Esophagus mucosa (tissue), 1 donor: Measurements from ENCODE around the gene PTPRD. TPM values are rescaled to one million over a fixed set of nuclear protein-coding genes. Genes with fewer than 3 reads are reported as not detected.

Source experiments
- ATAC-seq: fragments of 200-7000 bp; cut with Tn5 transposase; one replicate; pipeline ENCODE4 v1.9.1; 2020
- total RNA-seq: library from RNA; stranded (reverse); gene quantifications from one replicate; pipeline ENCODE4 v1.2.4, GENCODE V29; 2023
- donor health status: DM: yes; HTN: yes; CAD: no.

PTPRD gene
- total RNA-seq, 1 donor from 2014 or later: 8.7 TPM

DNA sequence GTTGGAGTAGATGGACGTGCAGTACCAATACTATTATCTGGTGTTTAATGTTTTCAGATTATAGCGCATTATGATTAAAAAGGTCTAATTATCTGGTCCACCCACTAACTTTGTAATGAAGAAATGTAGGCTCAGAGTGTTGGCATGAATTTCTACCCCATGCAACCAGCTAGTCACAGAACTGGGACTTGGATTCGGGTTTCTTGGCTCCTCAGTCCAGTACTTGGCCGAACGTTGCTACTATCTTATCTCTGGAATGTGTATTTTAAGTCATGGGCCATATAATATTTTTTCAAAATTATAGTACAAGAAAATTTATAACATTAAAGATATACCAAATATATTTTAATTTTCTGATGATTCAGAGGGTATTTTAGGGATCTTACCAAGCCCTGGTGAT, 2155.7 kb downstream of the PTPRD start:
- ATAC-seq: no peak

DNA sequence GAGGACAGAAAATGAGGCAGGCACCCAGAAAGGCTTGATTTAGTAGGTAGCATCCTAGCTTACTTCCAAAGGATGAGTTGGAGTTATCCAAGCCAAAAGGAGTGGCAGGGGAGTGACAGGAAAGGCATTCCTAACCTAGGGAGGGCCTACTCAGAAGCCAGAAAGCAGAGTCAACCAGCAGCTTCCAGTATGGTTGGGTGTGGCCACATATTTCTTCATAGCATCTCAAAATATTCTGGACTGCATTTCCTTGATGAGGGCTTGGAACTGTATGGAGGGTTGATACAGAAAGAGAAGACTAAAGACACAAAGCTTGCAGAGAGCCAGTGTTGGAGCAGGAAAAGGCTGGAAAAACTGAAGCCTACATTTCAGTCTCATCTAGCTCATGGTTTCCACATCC, 2156.5 kb downstream of the PTPRD start:
- peak; percentile 84 for ATAC-seq

DNA sequence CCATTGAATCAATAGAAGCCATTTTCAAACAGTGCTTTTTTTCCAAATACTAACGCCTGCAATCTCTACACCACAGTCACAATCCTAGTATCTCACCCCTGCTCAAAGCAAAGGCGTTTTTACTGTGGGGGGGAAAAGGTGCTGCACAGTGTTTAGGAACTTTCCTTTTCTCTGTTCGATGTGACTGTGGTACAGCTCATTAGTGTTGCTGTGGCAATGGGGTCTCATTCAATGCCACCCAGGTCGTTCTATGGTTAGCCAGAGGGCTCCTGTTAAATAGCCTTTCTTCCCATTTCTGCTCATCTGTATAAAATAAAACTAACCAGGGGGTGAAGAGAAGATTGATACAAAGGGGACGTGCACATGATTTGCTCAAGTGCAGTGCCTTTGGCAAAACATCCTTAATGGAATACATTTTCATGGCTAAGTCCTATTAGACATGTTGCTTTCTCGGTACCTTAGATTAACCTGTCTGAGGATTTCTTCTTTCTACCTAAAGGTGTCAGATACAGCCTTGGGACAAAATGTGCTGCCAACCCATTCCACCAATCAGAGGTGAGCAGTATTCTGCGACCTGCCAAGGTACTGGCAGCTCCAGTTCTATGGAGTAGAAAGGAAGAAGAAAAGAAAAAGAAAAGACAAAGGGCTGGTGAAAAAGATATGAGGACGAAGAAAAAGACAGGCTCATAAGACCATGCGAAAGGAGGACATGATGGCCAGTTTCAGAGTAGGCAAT, 2161.8 kb downstream of the PTPRD start:
- no peak for ATAC-seq

DNA sequence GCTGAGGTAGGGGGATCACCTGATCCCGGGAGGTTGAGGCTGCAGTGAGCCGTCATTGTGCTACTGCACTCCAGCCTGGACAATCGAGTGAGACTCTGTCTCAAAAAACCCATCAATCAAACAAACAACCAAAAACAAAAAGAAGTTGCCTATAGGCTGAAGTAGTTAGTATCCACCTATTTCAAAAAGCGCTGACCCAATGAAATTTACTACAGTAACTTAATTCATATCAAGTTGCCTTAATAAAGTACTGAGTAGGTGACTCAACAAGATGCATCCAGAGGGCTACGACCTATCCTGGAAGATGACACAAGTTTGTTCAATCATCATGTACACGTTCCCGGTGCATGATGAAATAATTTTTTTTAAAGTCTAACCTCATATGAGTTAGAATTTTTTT, 2164.6 kb downstream of the PTPRD start:
- ATAC-seq: no peak

DNA sequence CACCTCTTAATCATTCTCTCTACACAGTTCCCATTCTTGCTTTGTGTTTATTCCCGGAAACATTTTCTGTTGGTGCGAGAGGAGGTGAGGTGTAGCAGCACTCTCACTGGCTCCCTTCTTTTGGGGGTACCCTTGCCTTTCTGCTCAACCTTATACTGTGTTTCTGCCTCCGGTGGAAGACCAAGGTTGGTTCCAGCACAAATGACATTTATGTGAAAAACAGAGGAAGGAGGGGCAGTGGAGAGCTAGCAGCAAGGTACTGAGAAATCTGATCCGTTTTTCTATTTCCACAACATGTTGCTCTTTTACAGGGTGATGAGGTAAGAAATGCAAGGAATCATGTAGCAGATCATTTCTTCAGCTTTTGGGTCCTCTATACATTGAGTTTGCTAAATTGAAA, 2165.2 kb downstream of the PTPRD start:
- no peak for ATAC-seq

DNA sequence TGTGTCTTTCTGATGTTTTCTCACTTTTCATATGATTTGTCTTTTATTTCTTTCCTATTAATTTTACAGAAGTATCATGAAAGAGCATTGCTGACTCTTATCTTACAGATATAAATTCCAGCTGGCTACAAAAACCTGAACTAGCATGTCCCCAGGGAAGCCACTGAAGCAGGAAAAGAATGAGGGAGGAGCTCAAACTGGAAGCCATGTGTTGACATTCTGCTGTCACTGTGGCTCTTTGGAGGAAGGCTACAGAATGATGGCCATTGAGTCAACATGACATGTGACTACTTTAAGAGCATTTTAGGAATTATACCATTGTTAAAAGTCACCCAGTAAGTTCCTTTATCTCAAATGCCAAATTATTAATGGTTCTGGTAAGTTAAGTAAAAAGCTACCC, 2174.9 kb downstream of the PTPRD start:
- peak; percentile 57 for ATAC-seq

DNA sequence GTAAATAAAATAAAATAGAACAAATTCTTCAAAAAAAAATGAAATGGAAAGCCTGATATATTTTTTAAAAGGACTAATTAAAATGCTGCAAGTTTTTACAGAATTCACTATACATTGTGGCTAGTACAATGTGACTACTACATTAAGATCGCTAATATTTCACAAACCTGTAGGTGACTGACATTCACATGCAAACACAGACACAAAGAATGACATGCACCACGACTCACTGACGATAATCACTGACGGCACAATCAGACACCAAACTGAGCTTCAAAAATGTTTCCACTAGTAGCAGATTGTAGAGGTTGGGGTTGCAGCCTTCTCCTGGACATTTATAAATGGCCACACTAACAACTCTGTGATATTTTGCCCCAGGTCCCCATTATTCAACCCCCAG, 2175.5 kb downstream of the PTPRD start:
- ATAC-seq: no peak

DNA sequence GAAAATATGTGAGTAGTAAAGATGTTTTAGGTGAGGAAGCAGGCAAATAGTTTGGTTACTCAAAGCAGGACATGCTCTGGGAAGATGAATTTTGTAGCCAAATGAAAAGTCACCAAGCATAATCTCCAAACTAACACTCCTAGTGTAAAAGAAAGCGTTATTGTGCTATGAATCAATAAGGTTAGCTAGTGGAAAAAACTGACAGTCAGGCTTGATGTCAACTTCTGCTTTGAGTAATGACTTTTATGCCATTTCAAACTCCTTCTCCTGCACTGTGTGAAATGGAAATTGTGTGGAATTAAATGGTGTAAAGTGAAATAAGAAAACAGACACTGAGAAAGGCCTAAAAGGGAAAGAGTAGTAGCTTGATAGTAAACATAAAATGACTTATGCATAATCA, 2176.0 kb downstream of the PTPRD start:
- no peak for ATAC-seq

DNA sequence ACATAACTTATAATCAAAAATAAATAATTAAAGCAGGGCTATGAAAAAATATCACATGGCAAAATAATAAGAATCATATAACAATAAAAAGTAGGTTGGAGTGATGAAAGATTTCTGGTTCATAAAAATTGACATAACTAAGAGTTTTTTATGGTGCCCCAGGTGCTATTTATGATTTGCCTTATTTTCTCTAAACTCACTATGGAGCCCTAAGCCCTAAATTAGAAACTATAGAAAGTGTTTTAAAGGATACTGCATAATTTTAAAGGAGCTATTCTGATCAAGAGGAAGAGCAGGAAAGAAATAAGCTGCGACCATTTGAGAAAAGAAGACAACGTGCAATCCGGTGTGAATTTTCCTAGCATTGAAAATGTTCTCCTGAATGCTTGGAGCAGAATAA, 2178.2 kb downstream of the PTPRD start:
- ATAC-seq: no peak

DNA sequence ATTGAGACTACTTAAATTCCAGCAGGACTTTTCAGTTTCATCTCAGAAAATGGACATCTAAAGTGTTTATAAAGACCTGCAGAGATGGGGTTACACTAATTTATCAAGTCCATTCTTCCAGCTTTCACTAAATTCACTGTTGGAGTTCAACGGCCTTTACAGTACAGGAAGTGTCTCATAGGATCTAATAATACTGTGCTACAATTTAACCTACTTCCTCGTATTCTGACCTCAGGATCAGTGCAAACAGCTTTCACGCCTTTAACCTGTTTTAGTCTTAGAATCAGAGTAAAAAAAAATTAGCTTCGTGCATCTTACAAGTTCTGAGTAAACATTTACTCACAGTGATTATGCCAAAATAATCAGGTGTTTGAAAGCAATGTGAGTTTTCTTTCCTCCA, 2180.6 kb downstream of the PTPRD start:
- ATAC-seq: no peak

DNA sequence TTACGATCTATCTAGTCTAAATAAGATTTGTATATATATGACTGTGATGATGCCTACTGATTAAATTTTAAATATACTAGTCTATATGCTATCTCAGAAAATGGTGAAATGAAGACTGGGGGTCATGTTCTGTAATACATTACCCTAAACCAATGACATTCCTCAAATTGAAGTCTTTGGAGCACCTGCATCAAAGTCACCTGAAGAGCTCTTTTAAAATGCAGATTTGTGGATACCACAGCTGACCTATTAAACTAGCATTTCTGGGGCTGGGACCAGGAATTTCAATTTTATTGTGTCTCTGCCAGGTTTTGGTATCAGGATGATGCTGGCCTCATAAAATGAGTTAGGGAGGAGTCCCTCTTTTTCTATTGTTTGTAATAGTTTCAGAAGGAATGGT, 2181.3 kb downstream of the PTPRD start:
- ATAC-seq: no peak

DNA sequence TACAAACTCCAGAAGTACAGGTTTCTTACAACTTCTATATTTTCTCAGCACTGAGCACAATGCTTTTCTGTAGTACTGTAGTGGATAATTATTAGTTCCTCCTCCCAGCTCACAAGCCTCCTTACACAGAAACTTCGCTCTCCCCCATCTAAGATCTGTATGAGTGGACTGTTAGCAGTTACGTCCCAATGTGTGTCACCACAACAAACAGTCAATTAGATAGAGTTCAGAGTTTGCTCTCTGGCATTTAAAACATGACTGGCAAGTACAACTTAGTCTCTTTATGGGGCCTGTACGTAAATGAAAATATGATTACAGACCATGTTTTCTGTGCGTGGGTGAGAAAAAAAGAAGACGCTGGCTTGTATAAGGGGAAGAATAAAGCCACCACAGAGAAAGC, 2181.9 kb downstream of the PTPRD start:
- ATAC-seq: no peak

DNA sequence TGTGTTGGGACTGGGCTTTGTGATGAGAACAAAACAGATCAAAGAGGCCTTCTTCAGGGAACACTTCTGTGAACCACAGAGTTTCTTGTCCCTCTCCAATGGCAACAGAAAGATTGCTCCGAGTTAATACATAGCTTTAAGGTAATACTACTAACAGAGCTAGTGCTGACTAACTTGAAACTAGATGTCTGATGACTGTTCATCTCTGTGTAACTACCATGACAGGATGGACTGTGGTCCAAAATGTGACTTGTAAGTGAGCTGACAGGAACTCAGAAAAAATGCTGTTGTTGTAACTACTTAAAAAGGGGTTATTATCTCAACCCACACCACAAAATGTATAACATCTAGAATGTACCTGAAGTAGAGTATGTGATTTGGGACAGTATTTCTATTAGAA, 2183.0 kb downstream of the PTPRD start:
- ATAC-seq: no peak

DNA sequence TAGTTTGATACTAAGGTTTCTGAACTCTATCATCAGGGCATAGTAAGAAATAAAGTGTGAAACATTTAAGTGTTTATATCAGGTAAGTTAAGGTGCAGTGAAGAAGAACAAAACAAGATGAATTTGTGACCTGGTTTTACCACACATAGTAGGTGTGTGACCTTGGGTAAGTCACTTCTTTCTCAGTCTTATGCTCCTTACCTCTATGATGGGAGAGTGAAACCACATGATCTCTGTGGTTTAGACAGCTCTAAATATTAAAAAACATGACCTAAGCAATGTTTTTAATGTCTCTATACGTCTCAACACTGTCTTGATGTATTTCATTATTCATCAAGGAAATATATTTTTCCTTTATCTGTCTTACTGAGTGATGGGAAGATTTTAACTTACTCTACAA, 2183.6 kb downstream of the PTPRD start:
- no peak for ATAC-seq

DNA sequence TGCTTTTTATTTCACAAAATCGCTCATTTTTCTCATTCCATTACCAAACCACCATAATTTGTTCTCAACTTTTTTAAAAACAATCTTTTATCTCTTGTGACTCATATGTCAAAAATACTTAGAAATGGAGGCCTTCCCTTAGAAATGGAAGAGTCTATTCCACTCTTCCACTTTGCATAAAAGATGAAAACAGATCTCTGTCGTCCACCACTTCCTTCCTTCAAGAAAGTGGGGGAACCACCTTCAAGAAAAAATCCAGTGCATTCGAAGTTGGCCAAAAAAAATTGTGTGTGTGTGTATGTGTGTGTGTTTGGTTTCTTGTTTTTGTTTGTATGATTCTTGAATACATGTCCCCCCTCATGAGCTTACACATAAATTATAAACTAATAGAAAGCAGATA, 2184.4 kb downstream of the PTPRD start:
- ATAC-seq: no peak

DNA sequence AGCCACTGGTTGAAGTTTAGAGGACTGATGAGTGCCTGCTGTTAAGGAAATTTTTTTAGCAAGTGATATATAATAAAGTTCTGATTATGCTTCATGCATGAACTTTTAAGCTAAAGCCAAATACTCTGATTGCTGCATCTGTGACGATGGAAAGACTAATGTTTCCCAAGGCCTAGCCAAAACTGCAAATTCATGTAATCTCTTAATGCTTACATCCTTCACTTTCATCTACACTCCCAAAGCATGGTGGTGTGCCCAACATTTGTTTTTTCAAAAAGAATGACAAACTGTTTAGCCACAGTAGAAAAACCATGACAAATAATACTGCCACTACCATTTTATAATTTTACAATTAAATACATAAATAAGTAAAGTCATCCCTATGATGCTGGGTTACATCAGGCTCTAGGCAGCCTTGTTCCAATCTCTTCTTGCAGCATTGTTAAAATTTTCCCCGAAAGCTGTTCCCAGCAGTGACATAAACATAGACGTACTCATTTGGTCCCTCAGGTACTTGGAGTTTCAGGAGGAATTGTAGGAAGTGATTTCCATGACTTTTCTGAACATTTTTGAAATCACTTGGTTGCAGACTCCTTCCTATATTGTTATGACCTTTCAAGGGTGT, 2187.9 kb downstream of the PTPRD start:
- ATAC-seq: no peak

DNA sequence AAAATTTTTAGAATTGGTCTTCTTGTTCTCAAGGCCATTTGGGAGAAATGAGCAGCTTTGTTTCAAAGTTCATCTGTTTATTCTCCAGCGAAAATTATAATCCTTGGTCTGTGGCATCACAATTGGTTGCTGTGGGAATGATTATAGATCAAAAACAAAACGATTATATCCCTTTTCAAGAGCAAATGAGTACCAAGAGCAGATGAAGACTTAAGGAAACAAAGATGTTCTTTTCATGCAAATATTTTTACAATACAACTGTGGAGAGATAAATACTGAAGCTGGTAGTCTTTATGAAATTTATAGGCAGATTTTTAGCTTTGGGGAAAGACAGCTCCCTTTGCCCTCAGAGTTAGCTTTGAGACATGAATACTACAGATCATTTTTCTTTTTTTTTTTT, 2192.4 kb downstream of the PTPRD start:
- ATAC-seq: no peak

DNA sequence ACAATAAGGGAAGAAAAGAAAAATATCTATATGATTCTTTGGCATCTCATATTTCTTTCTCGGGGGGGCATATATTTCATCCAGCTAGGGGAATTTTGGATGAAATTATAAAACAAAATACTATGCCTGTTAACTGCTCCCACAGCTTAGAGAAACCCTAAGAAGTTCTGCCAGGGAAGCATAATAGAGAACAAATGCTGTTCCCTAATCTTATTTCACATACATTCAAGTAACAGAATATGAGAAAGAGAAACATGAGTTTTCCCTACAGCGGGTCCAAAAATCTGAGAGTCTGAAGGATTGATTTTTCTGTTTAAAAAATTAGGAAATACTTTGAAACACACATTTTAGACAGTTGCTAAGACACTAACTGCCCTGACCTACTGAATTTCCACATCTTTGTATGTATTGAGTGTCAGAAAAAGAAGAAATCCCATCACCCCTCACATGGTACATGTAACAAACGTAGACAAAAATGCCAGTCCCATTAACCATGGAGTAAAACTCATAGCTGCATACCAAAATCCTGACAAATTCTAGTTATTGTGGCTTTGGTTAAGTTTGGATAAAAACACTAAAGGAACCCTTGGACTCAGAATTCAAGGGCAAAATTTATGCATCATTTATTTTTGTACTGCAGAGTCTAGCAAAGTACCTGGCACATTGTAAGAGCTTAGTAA, 2193.1 kb downstream of the PTPRD start:
- no peak for ATAC-seq

DNA sequence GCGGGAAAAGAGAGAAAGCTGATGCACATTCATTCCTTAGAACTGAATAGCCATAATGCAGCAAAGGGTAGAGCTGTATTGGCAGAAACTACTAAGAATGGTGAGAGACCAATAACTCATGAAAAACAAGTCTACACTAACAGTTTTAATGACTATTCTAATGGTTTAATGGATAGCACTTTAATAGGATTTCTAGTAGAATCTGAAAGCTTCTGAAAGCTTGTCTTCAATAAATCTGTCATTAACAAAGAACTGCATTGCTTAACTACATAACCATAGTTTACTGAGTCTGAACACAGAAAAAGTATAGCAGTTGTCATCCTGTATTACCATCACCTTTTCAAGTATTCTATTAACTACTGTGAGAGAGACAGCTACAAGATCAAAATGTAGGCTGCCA, 2195.5 kb downstream of the PTPRD start:
- ATAC-seq: no peak

DNA sequence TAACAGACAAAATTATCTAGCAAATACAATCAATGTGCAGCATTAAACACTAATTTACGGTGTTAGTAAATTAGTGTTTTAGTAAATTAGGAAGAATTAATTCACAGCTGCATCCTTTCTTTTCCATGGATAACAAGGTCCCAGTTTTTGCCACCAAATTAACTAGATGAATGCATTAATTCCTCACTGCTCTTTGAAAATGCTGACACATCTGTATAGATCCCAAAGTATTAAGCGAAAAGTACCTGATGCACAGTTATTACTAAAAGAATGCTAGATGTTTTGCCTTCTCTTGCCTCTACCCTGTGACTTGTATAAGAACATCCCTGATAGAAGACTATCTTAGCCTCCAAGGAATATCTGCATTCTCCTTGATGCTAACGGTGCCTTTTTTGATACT, 2200.5 kb downstream of the PTPRD start:
- ATAC-seq: no peak

DNA sequence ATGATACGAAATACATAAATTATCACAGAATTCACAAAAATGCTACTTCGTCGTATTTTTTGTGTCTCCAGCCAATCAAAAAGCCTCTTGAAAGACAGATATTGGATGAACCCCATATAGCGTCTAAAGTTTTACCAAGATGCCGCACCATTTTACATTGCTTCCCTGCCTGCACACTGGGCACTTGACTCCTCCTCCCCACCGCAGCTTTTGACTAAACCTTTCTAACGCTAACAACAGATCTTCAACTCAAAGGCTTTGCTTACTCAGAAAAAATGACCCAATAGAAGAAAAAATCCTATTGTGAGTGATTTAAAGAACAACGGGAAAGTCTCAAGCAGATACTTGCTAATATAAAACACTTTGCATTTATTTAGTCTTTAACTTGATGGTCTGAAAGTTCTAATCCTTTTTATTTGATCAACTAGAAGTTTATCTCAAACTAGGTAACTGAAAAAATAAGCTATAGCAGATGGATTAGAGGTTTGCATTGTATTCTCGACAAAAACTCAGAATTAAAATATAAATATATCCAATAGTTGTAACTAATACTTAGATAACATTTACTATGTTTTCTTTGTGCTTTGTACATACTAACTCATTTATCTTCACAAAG, 2204.1 kb downstream of the PTPRD start:
- ATAC-seq: no peak

DNA sequence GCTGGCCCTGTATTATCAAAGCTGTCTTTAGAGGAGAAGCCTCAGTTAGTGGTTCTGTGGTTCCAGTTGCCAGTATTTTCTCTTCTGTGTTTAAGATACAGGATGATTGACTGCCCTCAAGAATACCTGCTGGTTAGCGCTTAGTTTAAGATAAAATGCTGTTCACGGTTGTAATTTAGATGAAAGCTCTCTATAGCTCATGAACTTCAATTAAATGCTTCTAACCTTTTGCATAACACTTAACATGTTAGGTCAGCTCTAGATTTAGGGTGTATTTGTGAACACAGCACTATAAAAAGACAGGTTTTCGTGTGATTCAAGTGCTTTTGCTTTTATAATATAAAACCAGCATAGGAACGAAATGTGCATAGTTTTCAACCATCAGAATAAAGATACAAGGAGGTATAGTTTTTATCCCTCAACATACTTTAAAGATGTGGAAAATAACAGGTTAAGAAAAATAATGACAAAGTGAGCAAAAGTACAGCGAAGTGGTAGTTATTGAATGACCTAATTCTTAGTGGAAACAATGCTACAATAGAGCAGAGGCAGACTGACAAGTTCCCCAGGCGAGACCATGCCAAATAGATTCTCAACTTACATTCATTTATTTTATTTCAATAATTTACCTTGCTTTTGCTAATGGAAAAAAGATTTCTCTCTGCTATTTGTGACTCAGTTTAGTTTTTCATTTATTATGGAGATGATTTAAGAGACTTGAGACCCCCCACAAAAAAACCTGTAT, 2210.7 kb downstream of the PTPRD start:
- no peak for ATAC-seq

DNA sequence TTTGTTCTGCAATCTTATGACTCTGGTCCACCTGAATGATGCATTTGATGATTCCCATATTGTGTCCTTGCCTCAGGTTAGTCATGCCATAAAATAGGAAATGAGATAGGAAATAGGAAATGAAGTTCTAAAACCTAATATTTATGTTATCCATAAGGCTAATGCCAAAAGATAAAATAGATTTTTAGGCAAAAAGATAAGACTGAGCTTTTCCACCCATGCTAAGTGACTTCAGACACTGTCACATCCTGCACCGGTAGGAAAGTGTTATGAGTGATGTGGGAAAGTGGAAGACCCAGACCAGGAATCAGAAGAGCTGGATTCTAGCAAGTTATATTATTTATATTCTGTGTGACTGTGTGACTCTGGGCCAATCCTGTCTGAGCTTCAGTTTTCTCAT, 2212.4 kb downstream of the PTPRD start:
- no peak for ATAC-seq
